Measurements from ENCODE around the gene HAAO. TPM values are rescaled to one million over a fixed set of nuclear protein-coding genes. Genes with fewer than 3 reads are reported as not detected.

The HAAO gene
- total RNA-seq, 2 experiments from 2014 or later = not detected

- H3K27me3 ChIP-seq (ENCODE audit: control insufficient read depth in 1 of 2, insufficient read depth in 2 of 2, low read length in 2 of 2) = no peaks in the 10 kb centered on the region
- no peaks in the 10 kb centered on the region for H3K9me3 Mint-ChIP-seq
- peak overlapping the region; percentile 100 for H3K27ac Mint-ChIP-seq
- H3K36me3 ChIP-seq (ENCODE audit: insufficient read depth, low read length) = no peaks in the 10 kb centered on the region
- intact Hi-C loops (cut with DNase I, micrococcal nuclease) = loop anchor here (5.0 to 10.0 kb wide), 4 partner anchors 317 to 1184 kb away; partner anchors contain the start of genes COX7A2L (in 1 of the 2), LRPPRC (in 1 of the 2) and THADA (in 1 of the 2)
- H3K27me3 Mint-ChIP-seq = peaks cover 7% of the 10 kb centered on the region
- H3K4me1 Mint-ChIP-seq (ENCODE audit: low read depth) = peaks cover 30% of the 10 kb centered on the region
- peak overlapping the region; percentile 89 for H3K4me3 ChIP-seq (ENCODE audit: low read length)
- no peak for TF ChIP-seq CTCF (IDR thresholded peaks at IDR 0.05)
- DNase-seq = peak; percentile 92 to 99 (median 96)
- H3K27ac ChIP-seq (ENCODE audit: low read depth in 1 of 2, low read length in 2 of 2) = peak overlapping the region; percentile 93
- H3K9me3 ChIP-seq (ENCODE audit: control insufficient read depth in 1 of 2, insufficient read depth in 1 of 2, low read length in 2 of 2) = no peaks in the 10 kb centered on the region
- peaks cover 22% of the 10 kb centered on the region for H3K36me3 Mint-ChIP-seq (ENCODE audit: low read depth)
- H3K4me1 ChIP-seq (ENCODE audit: insufficient read depth, low read length) = peaks cover 27% of the 10 kb centered on the region
- CTCF ChIA-PET = interaction anchor here (1.0 to 1.4 kb wide), 2 partner anchors 18 to 417 kb away, joined by 3 to 5 read pairs; no protein-coding TSS in a partner anchor
- peak overlapping the region; percentile 98 for H3K4me3 Mint-ChIP-seq
- ATAC-seq (ENCODE audit: poor library complexity) = peak; percentile 78
- POLR2A ChIA-PET = interaction anchor here (0.5 to 3.2 kb wide), 42 partner anchors 9 to 1556 kb away, joined by 3 to 44 read pairs (median 4); partner anchors contain the start of genes CAMKMT, HAAO, OXER1 and PLEKHH2
Measured at GRCh38 chr2:42810121-42810970, 18.0 kb upstream of the HAAO start.

- no peaks in the 10 kb centered on the region for H3K9me3 ChIP-seq (ENCODE audit: control insufficient read depth in 1 of 2, insufficient read depth in 1 of 2, low read length in 2 of 2)
- POLR2A ChIA-PET = interaction anchor here (0.6 to 3.2 kb wide), 30 partner anchors 9 to 1552 kb away, joined by 3 to 44 read pairs (median 7); partner anchors contain the start of genes CAMKMT, HAAO, OXER1 and PLEKHH2
- CTCF ChIA-PET = interaction anchor here (1.0 kb wide), 1 partner anchor 418 kb away, joined by 3 read pairs; no protein-coding TSS in a partner anchor
- no peaks in the 10 kb centered on the region for H3K36me3 ChIP-seq (ENCODE audit: insufficient read depth, low read length)
- H3K4me1 Mint-ChIP-seq (ENCODE audit: low read depth) = peaks cover 30% of the 10 kb centered on the region
- H3K27me3 ChIP-seq (ENCODE audit: control insufficient read depth in 1 of 2, insufficient read depth in 2 of 2, low read length in 2 of 2) = no peaks in the 10 kb centered on the region
- peaks cover 7% of the 10 kb centered on the region for H3K27me3 Mint-ChIP-seq
- ATAC-seq (ENCODE audit: poor library complexity) = peak; percentile 13
- H3K4me1 ChIP-seq (ENCODE audit: insufficient read depth, low read length) = peaks cover 27% of the 10 kb centered on the region
- H3K36me3 Mint-ChIP-seq (ENCODE audit: low read depth) = peaks cover 22% of the 10 kb centered on the region
- H3K9me3 Mint-ChIP-seq = no peaks in the 10 kb centered on the region
- DNase-seq = peak in 8 of 14 experiments; percentile 46 to 84 (median 49)
- peak overlapping the region; percentile 100 for H3K27ac Mint-ChIP-seq
- H3K4me3 Mint-ChIP-seq = peak overlapping the region; percentile 89
- H3K4me3 ChIP-seq (ENCODE audit: low read length) = peak overlapping the region; percentile 49
- H3K27ac ChIP-seq (ENCODE audit: low read depth in 1 of 2, low read length in 2 of 2) = peak overlapping the region; percentile 82 to 93
- TF ChIP-seq CTCF (IDR thresholded peaks at IDR 0.05) = no peak
- intact Hi-C loops (cut with DNase I, micrococcal nuclease) = loop anchor here (5.0 to 10.0 kb wide), 7 partner anchors 315 to 1555 kb away; partner anchors contain the start of genes CAMKMT (in 1 of the 2), COX7A2L (in 1 of the 2), KCNG3 (in 1 of the 2) and LRPPRC (in 1 of the 2)
Measured at GRCh38 chr2:42809819-42810120, 17.4 kb upstream of the HAAO start.

GRCh38 chr2:42809131-42809818, 16.9 kb upstream of the HAAO start:
- H3K36me3 Mint-ChIP-seq (ENCODE audit: low read depth) = peaks cover 22% of the 10 kb centered on the region
- Histone ChIP-seq H3K27ac (ENCODE audit: low read depth in 1 of 2, low read length in 2 of 2) (peak overlapping the region; percentile 60 to 82), H3K36me3 (ENCODE audit: insufficient read depth, low read length) (no peaks in the 10 kb centered on the region), H3K4me1 (ENCODE audit: insufficient read depth, low read length) (peaks cover 27% of the 10 kb centered on the region), H3K27me3 (ENCODE audit: control insufficient read depth in 1 of 2, insufficient read depth in 2 of 2, low read length in 2 of 2) (no peaks in the 10 kb centered on the region), H3K9me3 (ENCODE audit: control insufficient read depth in 1 of 2, insufficient read depth in 1 of 2, low read length in 2 of 2) (no peaks in the 10 kb centered on the region), H3K4me3 (ENCODE audit: low read length) (peak overlapping the region; percentile 49)
- peak overlapping the region; percentile 89 for H3K4me3 Mint-ChIP-seq
- H3K27ac Mint-ChIP-seq = peak overlapping the region; percentile 100
- H3K9me3 Mint-ChIP-seq = no peaks in the 10 kb centered on the region
- DNase-seq (peak in 1 of 14 experiments; percentile 33), ATAC-seq (ENCODE audit: poor library complexity) (no peak)
- CTCF ChIA-PET = interaction anchor here (1.0 kb wide), 1 partner anchor 418 kb away, joined by 3 read pairs; no protein-coding TSS in a partner anchor
- H3K4me1 Mint-ChIP-seq (ENCODE audit: low read depth) = peaks cover 30% of the 10 kb centered on the region
- H3K27me3 Mint-ChIP-seq = peaks cover 7% of the 10 kb centered on the region
- POLR2A ChIA-PET = interaction anchor here (0.6 to 3.2 kb wide), 13 partner anchors 9 to 1553 kb away, joined by 3 to 44 read pairs (median 14); partner anchors contain the start of genes CAMKMT, HAAO, OXER1 and PREPL
- peak; percentile 21 for TF ChIP-seq CTCF (IDR thresholded peaks at IDR 0.05)
- intact Hi-C loops (cut with DNase I, micrococcal nuclease) = loop anchor here in 1 of 2 experiments (10.0 kb wide), 3 partner anchors 314 to 1556 kb away; partner anchors contain the start of genes CAMKMT, KCNG3 and PREPL

Data from CD4-positive, alpha-beta T cell (primary cell).